ENCODE data around the gene BLOC1S6. TPM values are rescaled to one million over a fixed set of nuclear protein-coding genes. Genes with fewer than 3 reads are reported as not detected.

The BLOC1S6 gene
- total and polyA plus RNA-seq, 9 of the 15 experiments (the other 6 are each of a cell fraction or from before 2014, with no cell fraction given): 18.2 to 72.4 (median 38.4) TPM

DNA sequence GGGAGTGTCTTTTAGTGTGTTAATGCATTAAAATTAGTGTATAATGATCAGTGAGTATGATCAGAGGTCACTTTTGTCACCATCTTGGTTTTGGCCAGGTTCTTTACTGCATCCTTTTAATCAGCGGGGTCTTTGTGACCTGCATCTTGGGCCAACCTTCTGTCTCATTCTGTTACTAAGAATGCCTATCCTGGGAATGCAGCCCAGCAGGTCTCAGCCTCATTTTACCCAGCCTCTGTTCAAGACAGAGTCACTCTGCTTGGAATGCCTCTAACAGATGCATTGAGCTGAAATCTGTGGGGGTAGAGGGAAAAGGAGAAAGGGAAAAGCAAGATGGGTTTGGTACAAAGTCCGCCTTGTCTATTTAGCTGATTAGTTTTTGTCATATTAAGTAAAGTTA is 5.3 kb upstream of the BLOC1S6 start (continued):
- no peak for TF ChIP-seq RAD51 (IDR thresholded peaks at IDR 0.05; ENCODE audit: borderline replicate concordance, low read depth)
- no peak for TF ChIP-seq FOXP1 (CRISPR knock-in tag; IDR thresholded peaks at IDR 0.05)
- no peak for TF ChIP-seq HCFC1 (IDR thresholded peaks at IDR 0.05; ENCODE audit: low read depth, low read length)
- no peak for TF ChIP-seq ZNF76 (CRISPR knock-in tag; IDR thresholded peaks at IDR 0.05; ENCODE audit: borderline replicate concordance)
- TF ChIP-seq, protein P1, sequence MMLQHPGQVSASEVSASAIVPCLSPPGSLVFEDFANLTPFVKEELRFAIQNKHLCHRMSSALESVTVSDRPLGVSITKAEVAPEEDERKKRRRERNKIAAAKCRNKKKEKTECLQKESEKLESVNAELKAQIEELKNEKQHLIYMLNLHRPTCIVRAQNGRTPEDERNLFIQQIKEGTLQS (IDR thresholded peaks at IDR 0.05): no peak
- TF ChIP-seq, protein P1 (CRISPR knock-in tag; conservative IDR thresholded peaks at IDR 0.05): no peak
- TF ChIP-seq NFIC (IDR thresholded peaks at IDR 0.05): no peak
- TF ChIP-seq, protein P2, sequence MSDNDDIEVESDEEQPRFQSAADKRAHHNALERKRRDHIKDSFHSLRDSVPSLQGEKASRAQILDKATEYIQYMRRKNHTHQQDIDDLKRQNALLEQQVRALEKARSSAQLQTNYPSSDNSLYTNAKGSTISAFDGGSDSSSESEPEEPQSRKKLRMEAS (CRISPR knock-in tag; IDR thresholded peaks at IDR 0.05): no peak
- no peak for TF ChIP-seq CEBPZ (IDR thresholded peaks at IDR 0.05; ENCODE audit: borderline replicate concordance, low read depth, low read length)
- no peak for TF ChIP-seq GTF2A2 (tag; IDR thresholded peaks at IDR 0.05)
- no peak for TF ChIP-seq DEAF1 (CRISPR knock-in tag; IDR thresholded peaks at IDR 0.05)
- no peak for TF ChIP-seq ZNF717 (CRISPR knock-in tag; IDR thresholded peaks at IDR 0.05)

All from K562 (cell line).